22Rv1 (cell line): ENCODE results near the gene SMARCAL1.

ENCODE experiments used
- ZFX ChIP-seq: fragments of 450-650 bp; IDR thresholded peaks from 2 replicates; pipeline ENCODE4 v1.6.1; 2017; ENCODE audit warnings: antibody characterized with exemption, borderline replicate concordance
- TF ChIP-seq, protein P1 (sequence below): fragments of 450-650 bp; IDR thresholded peaks from 2 replicates; pipeline ENCODE4 v1.5.1; 2017; ENCODE audit warnings: mild to moderate bottlenecking

GRCh38 chr2:216480221-216480620 is 67.9 kb downstream of the SMARCAL1 start:
- TF ChIP-seq, protein P1, sequence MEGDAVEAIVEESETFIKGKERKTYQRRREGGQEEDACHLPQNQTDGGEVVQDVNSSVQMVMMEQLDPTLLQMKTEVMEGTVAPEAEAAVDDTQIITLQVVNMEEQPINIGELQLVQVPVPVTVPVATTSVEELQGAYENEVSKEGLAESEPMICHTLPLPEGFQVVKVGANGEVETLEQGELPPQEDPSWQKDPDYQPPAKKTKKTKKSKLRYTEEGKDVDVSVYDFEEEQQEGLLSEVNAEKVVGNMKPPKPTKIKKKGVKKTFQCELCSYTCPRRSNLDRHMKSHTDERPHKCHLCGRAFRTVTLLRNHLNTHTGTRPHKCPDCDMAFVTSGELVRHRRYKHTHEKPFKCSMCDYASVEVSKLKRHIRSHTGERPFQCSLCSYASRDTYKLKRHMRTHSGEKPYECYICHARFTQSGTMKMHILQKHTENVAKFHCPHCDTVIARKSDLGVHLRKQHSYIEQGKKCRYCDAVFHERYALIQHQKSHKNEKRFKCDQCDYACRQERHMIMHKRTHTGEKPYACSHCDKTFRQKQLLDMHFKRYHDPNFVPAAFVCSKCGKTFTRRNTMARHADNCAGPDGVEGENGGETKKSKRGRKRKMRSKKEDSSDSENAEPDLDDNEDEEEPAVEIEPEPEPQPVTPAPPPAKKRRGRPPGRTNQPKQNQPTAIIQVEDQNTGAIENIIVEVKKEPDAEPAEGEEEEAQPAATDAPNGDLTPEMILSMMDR: no peak
- TF ChIP-seq ZFX: no peak
